Adrenal gland (tissue), 12 donors: ENCODE data around the gene ADSL. TPM values are rescaled to one million over a fixed set of nuclear protein-coding genes. Genes with fewer than 3 reads are reported as not detected.

Source experiments
- DNase-seq, 7 donors: peaks; one replicate each; pipeline ENCODE4 v3.0.0-alpha.2; 2019 to 2020
- H3K27ac ChIP-seq, 5 donors: fragments of 200-600 bp; sonication (generic) in 4 of 5; 1 replicate in 3 of 5; 2 replicates in 2 of 5; pipeline versions ENCODE4 v1.5.1 to v1.8.0; 2016 to 2020; ENCODE audit warnings: mild to moderate bottlenecking in 1 of 5
- H3K27me3 ChIP-seq: fragments of 200-600 bp; 2 replicates; pipeline ENCODE4 v1.8.0; 2021
- H3K36me3 ChIP-seq, 2 donors: fragments of 200-600 bp; replicated peaks in 1 of 2; 1 replicate in 1 of 2; 2 replicates in 1 of 2; pipeline versions ENCODE4 v1.5.1 to v1.8.0; 2018 to 2022
- H3K4me1 ChIP-seq, 2 donors: fragments of 200-600 bp; replicated peaks in 1 of 2; 1 replicate in 1 of 2; 2 replicates in 1 of 2; pipeline versions ENCODE4 v1.5.1 to v1.8.0; 2018 to 2021
- H3K4me3 ChIP-seq, 4 donors: fragments of 200-600 bp; sonication (generic) in 3 of 4; one replicate each; pipeline ENCODE4 v1.5.1; 2016 to 2018
- H3K9me3 ChIP-seq, 3 donors: fragments of 200-600 bp; sonication (generic) in 1 of 3; replicated peaks in 1 of 3; 1 replicate in 2 of 3; 2 replicates in 1 of 3; pipeline versions ENCODE4 v1.5.1 to v1.8.0; 2016 to 2021
- POLR2A ChIP-seq, 2 donors: fragments of 450-650 bp; IDR thresholded peaks; one replicate each; pipeline ENCODE4 v1.6.1; 2017; ENCODE audit warnings: antibody characterized with exemption in 2 of 2, mild to moderate bottlenecking in 2 of 2, moderate library complexity in 1 of 2
- WGBS, 4 donors: extraction: QIAGEN DNeasy Blood & Tissue Kit in 2 of 4; methylation state at CpG; one replicate each; pipeline versions ENCODE4 v1.1.5 to v1.1.7; 2013 to 2017; 5-methylcytosine and 5-hydroxymethylcytosine counted together
- intact Hi-C, 2 donors: fragments of 100-400 bp; cut with DNase I; formaldehyde crosslinking; loops; one replicate each; pipeline versions ENCODE4 v1.14.1 to v1.15.0; 2022 to 2023
- polyA plus RNA-seq, 3 donors: library from polyadenylated mRNA; stranded (reverse); fragments of 200-250 nt in 2 of 3; fragments of 350-450 nt in 1 of 3; fragmentation: Illumina TruSeq in 1 of 3; extraction: RNeasy Lipid Tissue Mini Kit (QIAGEN cat#74804) in 1 of 3; gene quantifications; one replicate each; pipeline ENCODE4 v1.2.3, GENCODE V29; 2013 to 2014
- total RNA-seq, 9 donors: library from RNA; depleted of rRNA in 4 of 9; stranded (reverse); fragments of >200 nt in 4 of 9; fragments of 120-200 nt in 1 of 9; fragmentation: NEBNext Ultra II Directional in 1 of 9; extraction: Animal tissue kit (Norgen Biotek cat#: 25700) in 1 of 9; gene quantifications; one replicate each; pipeline versions ENCODE4 v1.1.0 to v1.2.4, GENCODE V29; 2013 to 2023
- TF ChIP-seq, protein P1 (sequence below), 6 experiments: fragments of 450-650 bp in 4 of 6; fragments of 200-600 bp in 2 of 6; sonication (generic) in 1 of 6; IDR thresholded peaks; 1 replicate in 5 of 6; 2 replicates in 1 of 6; pipeline versions ENCODE4 v1.5.1 to v1.8.0; 2016 to 2021; ENCODE audit warnings: antibody characterized with exemption in 6 of 6, mild to moderate bottlenecking in 2 of 6, moderate library complexity in 1 of 6
- donor health status: healthy with polysubstance abuse.
- donor health status: Bipolar disorder and iron deficiency.
- donor health status: DM: yes; HTN: yes; CAD: no.
- donor health status: DM: no; HTN: no; CAD: no.
- donor health status: DM: no; HTN: no; CAD: no.
- donor health status: DM: yes; HTN: yes; CAD: no.

ADSL gene
- total and polyA plus RNA-seq, 12 donors: 26.8 to 107 (median 57.5) TPM

DNA sequence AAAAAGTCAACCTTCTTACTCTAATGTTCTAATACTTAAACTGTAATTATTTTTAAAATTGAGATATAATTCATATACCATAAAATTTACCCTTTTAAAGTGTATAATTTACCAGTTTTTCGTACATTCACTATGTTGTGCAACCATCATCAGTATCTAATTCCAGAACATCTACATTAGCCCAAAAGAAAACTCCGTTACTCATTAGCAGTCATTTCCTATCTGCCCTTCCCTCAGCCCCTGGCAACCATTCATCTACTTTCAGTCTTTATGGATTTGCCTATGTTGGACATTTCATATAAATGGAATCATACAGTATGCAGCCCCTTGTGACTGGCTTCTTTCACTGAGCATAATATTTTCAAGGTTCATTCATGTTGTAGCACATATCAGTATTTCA, 46.3 kb downstream of the ADSL start:
- Histone ChIP-seq H3K36me3 (no peaks in the 10 kb centered on the region), H3K27me3 (no peaks in the 10 kb centered on the region), H3K4me1 (peaks cover 0 to 4% of the 10 kb centered on the region in 2 donors), H3K27ac (no peak overlapping the region), H3K9me3 (no peaks in the 10 kb centered on the region), H3K4me3 (no peak overlapping the region)
- intact Hi-C loops: no loop called here
- WGBS, 4 donors: 85 to 91% (median 87%) methylated on average over 2 of the region's 2 CpGs
- no peak for DNase-seq
- TF ChIP-seq, protein P1, sequence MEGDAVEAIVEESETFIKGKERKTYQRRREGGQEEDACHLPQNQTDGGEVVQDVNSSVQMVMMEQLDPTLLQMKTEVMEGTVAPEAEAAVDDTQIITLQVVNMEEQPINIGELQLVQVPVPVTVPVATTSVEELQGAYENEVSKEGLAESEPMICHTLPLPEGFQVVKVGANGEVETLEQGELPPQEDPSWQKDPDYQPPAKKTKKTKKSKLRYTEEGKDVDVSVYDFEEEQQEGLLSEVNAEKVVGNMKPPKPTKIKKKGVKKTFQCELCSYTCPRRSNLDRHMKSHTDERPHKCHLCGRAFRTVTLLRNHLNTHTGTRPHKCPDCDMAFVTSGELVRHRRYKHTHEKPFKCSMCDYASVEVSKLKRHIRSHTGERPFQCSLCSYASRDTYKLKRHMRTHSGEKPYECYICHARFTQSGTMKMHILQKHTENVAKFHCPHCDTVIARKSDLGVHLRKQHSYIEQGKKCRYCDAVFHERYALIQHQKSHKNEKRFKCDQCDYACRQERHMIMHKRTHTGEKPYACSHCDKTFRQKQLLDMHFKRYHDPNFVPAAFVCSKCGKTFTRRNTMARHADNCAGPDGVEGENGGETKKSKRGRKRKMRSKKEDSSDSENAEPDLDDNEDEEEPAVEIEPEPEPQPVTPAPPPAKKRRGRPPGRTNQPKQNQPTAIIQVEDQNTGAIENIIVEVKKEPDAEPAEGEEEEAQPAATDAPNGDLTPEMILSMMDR (IDR thresholded peaks at IDR 0.05): no peak
- TF ChIP-seq POLR2A (IDR thresholded peaks at IDR 0.05): no peak

DNA sequence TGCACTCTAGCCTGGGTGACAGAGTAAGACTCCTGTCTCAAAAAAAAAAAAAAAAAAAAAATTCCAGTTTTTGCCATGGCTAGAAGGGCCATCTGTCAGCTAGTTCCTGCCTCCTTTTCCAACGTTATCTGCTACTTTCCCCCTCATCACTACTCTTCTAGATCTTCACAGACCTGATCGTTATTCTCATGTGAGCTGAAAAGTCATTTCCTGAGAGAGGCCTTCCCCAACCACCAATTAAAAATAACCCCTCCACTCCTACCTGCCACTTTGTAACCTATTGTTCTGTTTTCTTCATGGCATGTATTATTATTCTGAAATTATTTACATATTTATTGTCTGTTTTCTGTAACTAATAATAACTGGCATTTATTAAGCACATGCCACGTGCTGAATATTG, 48.3 kb downstream of the ADSL start:
- H3K9me3 ChIP-seq: no peaks in the 10 kb centered on the region
- peaks cover 0 to 4% of the 10 kb centered on the region in 2 donors for H3K4me1 ChIP-seq
- TF ChIP-seq POLR2A (IDR thresholded peaks at IDR 0.05): no peak
- TF ChIP-seq, protein P1 (IDR thresholded peaks at IDR 0.05): no peak
- no peak overlapping the region for H3K27ac ChIP-seq
- WGBS, 4 donors: 65 to 85% (median 77%) methylated on average over 3 of the region's 3 CpGs
- H3K4me3 ChIP-seq: no peak overlapping the region
- intact Hi-C loops: no loop called here
- no peaks in the 10 kb centered on the region for H3K36me3 ChIP-seq
- no peaks in the 10 kb centered on the region for H3K27me3 ChIP-seq
- no peak for DNase-seq

- H3K4me3 ChIP-seq: no peak overlapping the region
- intact Hi-C loops: no loop called here
- WGBS, 4 donors: 95 to 97% (median 95%) methylated on average over 7 of the region's 7 CpGs
- H3K27ac ChIP-seq: no peak overlapping the region
- TF ChIP-seq POLR2A (IDR thresholded peaks at IDR 0.05): no peak
- TF ChIP-seq, protein P1 (IDR thresholded peaks at IDR 0.05): no peak
- H3K36me3 ChIP-seq: peaks cover 0 to 3% of the 10 kb centered on the region in 2 donors
- peaks cover 0 to 4% of the 10 kb centered on the region in 2 donors for H3K4me1 ChIP-seq
- no peaks in the 10 kb centered on the region for H3K27me3 ChIP-seq
- no peak for DNase-seq
- no peaks in the 10 kb centered on the region for H3K9me3 ChIP-seq
Observed at GRCh38 chr22:40395607-40396006, 49.3 kb downstream of the ADSL start.

DNA sequence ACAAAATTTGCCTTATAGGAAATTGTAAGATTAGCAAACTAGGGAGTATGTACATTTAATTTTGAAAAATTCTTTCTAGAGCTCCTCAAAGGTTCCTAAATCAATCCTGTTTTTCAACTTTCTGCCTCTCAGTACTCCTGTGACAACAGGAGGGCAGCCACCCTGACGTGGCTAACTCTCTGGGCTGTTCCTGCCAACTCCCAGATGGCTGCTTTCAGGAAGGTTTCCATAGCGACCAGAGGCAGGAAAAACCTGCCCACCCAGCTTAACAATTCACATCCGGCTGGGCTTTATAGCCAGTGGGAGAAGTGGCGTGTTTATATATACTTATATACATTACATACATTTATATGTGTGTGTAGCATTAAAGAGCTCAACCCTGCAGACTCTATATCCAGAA, 50.6 kb downstream of the ADSL start:
- 62 to 84% (median 65%) methylated on average over 4 of the region's 4 CpGs for WGBS, 4 donors
- Histone ChIP-seq H3K27ac (no peak overlapping the region), H3K9me3 (no peaks in the 10 kb centered on the region), H3K27me3 (no peaks in the 10 kb centered on the region), H3K36me3 (peaks cover 0 to 15% of the 10 kb centered on the region in 2 donors), H3K4me1 (peaks cover 0 to 4% of the 10 kb centered on the region in 2 donors), H3K4me3 (no peak overlapping the region)
- TF ChIP-seq POLR2A (IDR thresholded peaks at IDR 0.05): no peak
- TF ChIP-seq, protein P1 (IDR thresholded peaks at IDR 0.05): no peak
- intact Hi-C loops: no loop called here
- peak in 2 of 7 donors; percentile 32 to 55 for DNase-seq
